H1 (cell line): ENCODE results near the gene INPP5J.

ENCODE experiments used
- CBX5 ChIP-seq: fragments of 300-800, 300-1000 bp; sonication (generic); IDR thresholded peaks from 2 replicates; pipeline ENCODE4 v1.7.1; 2016; ENCODE audit warnings: antibody characterized with exemption, low read length, low read depth
- CHD2 ChIP-seq: IDR thresholded peaks from 2 replicates; pipeline ENCODE4 v1.6.1; 2012; ENCODE audit warnings: low read length, improper control_type of control experiment
- CTCF ChIP-seq, 3 experiments: IDR thresholded peaks; 1 replicate in 2 of 3; 2 replicates in 1 of 3; pipeline versions ENCODE4 v1.5.1 to v1.6.1; 2011; ENCODE audit warnings: low read length in 3 of 3, mild to moderate bottlenecking in 3 of 3, inconsistent platforms in 2 of 3, low read depth in 1 of 3, moderate library complexity in 1 of 3; ENCODE audit not compliant: insufficient read depth in 1 of 3; ENCODE audit errors: control extremely low read depth in 1 of 3
- E2F6 ChIP-seq: IDR thresholded peaks from 2 replicates; pipeline ENCODE4 v1.6.1; 2012; ENCODE audit warnings: inconsistent platforms
- EGR1 ChIP-seq: IDR thresholded peaks from 2 replicates; pipeline ENCODE4 v1.6.1; 2011; ENCODE audit warnings: low read depth, low read length, borderline replicate concordance
- EP300 ChIP-seq, 2 experiments: IDR thresholded peaks; 1 replicate in 1 of 2; 2 replicates in 1 of 2; pipeline ENCODE4 v1.6.1; 2011 to 2012; ENCODE audit warnings: low read depth in 2 of 2, low read length in 2 of 2, mild to moderate bottlenecking in 2 of 2, borderline replicate concordance in 1 of 2, inconsistent platforms in 1 of 2, moderate library complexity in 1 of 2
- FOSL1 ChIP-seq: IDR thresholded peaks from 2 replicates; pipeline ENCODE4 v1.6.1; 2011; ENCODE audit warnings: mild to moderate bottlenecking, low read depth, low read length, moderate library complexity; ENCODE audit not compliant: insufficient read depth
- JUND ChIP-seq: IDR thresholded peaks from 2 replicates; pipeline ENCODE4 v1.6.1; 2011; ENCODE audit warnings: mild to moderate bottlenecking, improper control_type of control experiment, low read length
- KDM5A ChIP-seq: fragments of 200-600 bp; IDR thresholded peaks from 2 replicates; pipeline ENCODE4 v1.7.1; 2012; ENCODE audit warnings: mild to moderate bottlenecking, low read length, inconsistent platforms, mixed read lengths
- NRF1 ChIP-seq: IDR thresholded peaks from 2 replicates; pipeline ENCODE4 v1.6.1; 2011; ENCODE audit warnings: mild to moderate bottlenecking, low read depth, low read length, improper control_type of control experiment
- POLR2A ChIP-seq, 2 experiments: IDR thresholded peaks; 1 replicate in 1 of 2; 2 replicates in 1 of 2; pipeline ENCODE4 v1.6.1; 2011; ENCODE audit warnings: low read depth in 2 of 2, low read length in 2 of 2, mild to moderate bottlenecking in 2 of 2; ENCODE audit errors: control extremely low read depth in 1 of 2
- RAD21 ChIP-seq, 2 experiments: IDR thresholded peaks in 1 of 2; conservative IDR thresholded peaks in 1 of 2; 2 replicates each; pipeline ENCODE4 v1.6.1; 2011; ENCODE audit warnings: low read depth in 2 of 2, low read length in 2 of 2, improper control_type of control experiment in 1 of 2, inconsistent platforms in 1 of 2, mild to moderate bottlenecking in 1 of 2, moderate library complexity in 1 of 2
- SIRT6 ChIP-seq: IDR thresholded peaks from one replicate; pipeline ENCODE4 v1.7.1; 2012; ENCODE audit warnings: low read length, inconsistent platforms
- SIX5 ChIP-seq: IDR thresholded peaks from 2 replicates; pipeline ENCODE4 v1.6.1; 2011; ENCODE audit warnings: mild to moderate bottlenecking, low read depth, low read length

- TF ChIP-seq CTCF (IDR thresholded peaks at IDR 0.05; ENCODE audit: control extremely low read depth in 1 of 3, insufficient read depth in 1 of 3, low read depth in 1 of 3, low read length in 3 of 3) (peak; percentile 32 to 46 (median 36)), EGR1 (no peak), SIRT6 (no peak), RAD21 (IDR thresholded peaks at IDR 0.05 in 1 of 2, conservative IDR thresholded peaks at IDR 0.05 in 1 of 2; ENCODE audit: low read depth in 2 of 2, low read length in 2 of 2) (peak; percentile 34 to 50; a peak in 3 of 4 replicates), SIX5 (no peak), E2F6 (no peak), EP300 (IDR thresholded peaks at IDR 0.05; ENCODE audit: borderline replicate concordance in 1 of 2, low read depth in 2 of 2, low read length in 2 of 2) (no peak), CHD2 (no peak), NRF1 (no peak), POLR2A (IDR thresholded peaks at IDR 0.05; ENCODE audit: control extremely low read depth in 1 of 2, low read depth in 2 of 2, low read length in 2 of 2) (no peak), FOSL1 (no peak), CBX5 (no peak), KDM5A (no peak), JUND (no peak)
These were observed 26.0 kb upstream of the INPP5J start for GRCh38 chr22:31096657-31097279.
